Neuronal stem cell (in vitro differentiated cells): ENCODE results near the gene RILPL1.
"Not testable (repeated sequence)": the region's sequence is repeated elsewhere in the genome, so short reads cannot be mapped to it uniquely, and the experiment has no call there.

Experiments used
- DNase-seq: peaks from one replicate; pipeline ENCODE4 v3.0.0-alpha.2; 2013; ENCODE audit warnings: low spot score
- H2AFZ ChIP-seq: one replicate; pipeline ENCODE4 v1.6.1; 2013; ENCODE audit warnings: mild to moderate bottlenecking, low read length, inconsistent platforms
- H2AK5ac ChIP-seq: 2 replicates; pipeline ENCODE4 v1.6.1; 2013; ENCODE audit warnings: low read depth, mild to moderate bottlenecking, inconsistent platforms, low read length, moderate library complexity, mixed read lengths
- H2BK120ac ChIP-seq: 2 replicates; pipeline ENCODE4 v1.6.1; 2013; ENCODE audit warnings: low read depth, mild to moderate bottlenecking, inconsistent platforms, low read length, moderate library complexity, mixed read lengths
- H2BK12ac ChIP-seq: one replicate; pipeline ENCODE4 v1.6.1; 2013; ENCODE audit warnings: low read length, inconsistent platforms
- H2BK15ac ChIP-seq: 2 replicates; pipeline ENCODE4 v1.6.1; 2013; ENCODE audit warnings: mild to moderate bottlenecking, low read length, inconsistent platforms, mixed read lengths
- H2BK5ac ChIP-seq: one replicate; pipeline ENCODE4 v1.6.1; 2013; ENCODE audit warnings: inconsistent platforms, mild to moderate bottlenecking, low read length, moderate library complexity
- H3K14ac ChIP-seq: one replicate; pipeline ENCODE4 v1.6.1; 2013; ENCODE audit warnings: low read length, inconsistent platforms
- H3K18ac ChIP-seq: 2 replicates; pipeline ENCODE4 v1.6.1; 2013; ENCODE audit warnings: low read length, inconsistent platforms
- H3K23ac ChIP-seq: 2 replicates; pipeline ENCODE4 v1.6.1; 2013; ENCODE audit warnings: low read depth, mild to moderate bottlenecking, mixed read lengths, low read length, inconsistent platforms; ENCODE audit not compliant: poor library complexity
- H3K27ac ChIP-seq: replicated peaks from 3 replicates; pipeline ENCODE4 v1.5.1; 2013; ENCODE audit warnings: low read length, inconsistent platforms
- H3K27me3 ChIP-seq, 3 experiments: 2 replicates each; pipeline ENCODE4 v1.6.1; 2013; ENCODE audit warnings: low read length in 3 of 3, mild to moderate bottlenecking in 2 of 3, inconsistent platforms in 1 of 3, low read depth in 1 of 3, mixed read lengths in 1 of 3, moderate library complexity in 1 of 3; ENCODE audit not compliant: control insufficient read depth in 3 of 3, insufficient read depth in 3 of 3
- H3K36me3 ChIP-seq, 2 donors: replicated peaks in 1 of 2; 2 replicates each; pipeline ENCODE4 v1.6.1; 2013; ENCODE audit warnings: low read length in 2 of 2; ENCODE audit not compliant: control insufficient read depth in 2 of 2, insufficient read depth in 2 of 2
- H3K4ac ChIP-seq: 2 replicates; pipeline ENCODE4 v1.6.1; 2013; ENCODE audit warnings: inconsistent platforms, mild to moderate bottlenecking, low read length, moderate library complexity
- H3K4me1 ChIP-seq, 2 donors: 1 replicate in 1 of 2; 2 replicates in 1 of 2; pipeline ENCODE4 v1.6.1; 2013; ENCODE audit warnings: low read length in 2 of 2, low read depth in 1 of 2; ENCODE audit not compliant: control insufficient read depth in 2 of 2, insufficient read depth in 1 of 2
- H3K4me2 ChIP-seq: one replicate; pipeline ENCODE4 v1.6.1; 2013; ENCODE audit warnings: mild to moderate bottlenecking, low read length, inconsistent platforms; ENCODE audit not compliant: insufficient read depth, poor library complexity, severe bottlenecking
- H3K4me3 ChIP-seq, 2 donors: 2 replicates each; pipeline ENCODE4 v1.5.1; 2013; ENCODE audit warnings: low read length in 2 of 2, mild to moderate bottlenecking in 2 of 2, inconsistent platforms in 1 of 2, moderate library complexity in 1 of 2
- H3K79me1 ChIP-seq: one replicate; pipeline ENCODE4 v1.6.1; 2013; ENCODE audit warnings: low read depth, mild to moderate bottlenecking, inconsistent platforms, low read length, moderate library complexity
- H3K9ac ChIP-seq: one replicate; pipeline ENCODE4 v1.6.1; 2013; ENCODE audit warnings: mild to moderate bottlenecking, low read depth, low read length, inconsistent platforms; ENCODE audit not compliant: poor library complexity
- H3K9me3 ChIP-seq, 2 donors: replicated peaks in 1 of 2; 2 replicates each; pipeline versions ENCODE3 to v1.6.1; 2013; ENCODE audit warnings: low read length in 2 of 2, mild to moderate bottlenecking in 2 of 2, inconsistent platforms in 1 of 2, low read depth in 1 of 2, mixed read lengths in 1 of 2, moderate library complexity in 1 of 2; ENCODE audit not compliant: control insufficient read depth in 2 of 2, insufficient read depth in 1 of 2
- H4K8ac ChIP-seq: one replicate; pipeline ENCODE4 v1.6.1; 2013; ENCODE audit warnings: low read depth, mild to moderate bottlenecking, inconsistent platforms, low read length, moderate library complexity
- H4K91ac ChIP-seq: one replicate; pipeline ENCODE4 v1.6.1; 2013; ENCODE audit warnings: low read length, low read depth, mild to moderate bottlenecking, inconsistent platforms; ENCODE audit not compliant: poor library complexity
- WGBS, 2 donors: extraction: QIAGEN DNeasy Blood & Tissue Kit; methylation state at CpG; one replicate each; pipeline ENCODE4 v1.1.7; 2013; ENCODE audit warnings: missing lambda C conversion rate in 2 of 2, mixed read lengths in 1 of 2; ENCODE audit not compliant: insufficient read length in 2 of 2, insufficient replicate concordance in 1 of 2; ENCODE audit errors: extremely low coverage in 2 of 2; 5-methylcytosine and 5-hydroxymethylcytosine counted together

RILPL1 gene

DNA sequence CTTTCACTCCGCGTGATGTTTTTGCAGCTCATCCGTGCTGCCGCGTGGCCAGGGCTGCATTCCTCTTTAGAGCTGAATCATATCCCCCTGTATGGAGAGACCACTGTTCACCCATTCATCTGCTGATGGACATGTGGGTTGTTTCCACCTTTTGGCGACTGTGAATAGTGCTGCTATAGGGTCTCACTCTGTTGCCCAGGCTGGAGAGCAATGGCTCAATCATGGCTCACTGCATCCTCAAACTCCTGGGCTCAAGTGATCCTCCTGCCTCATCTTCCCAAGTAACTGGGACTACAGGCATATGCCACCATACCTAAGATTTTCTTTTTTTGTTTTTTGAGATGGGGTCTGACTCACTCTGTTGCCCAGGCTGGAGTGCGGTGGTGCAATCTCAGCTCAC lies 36.5 kb downstream of the RILPL1 start:
- no CpG with 5 or more reads among the region's 7 CpGs for WGBS, 2 donors
- Histone ChIP-seq H3K4me1 (peaks cover 3 to 5% of the 10 kb centered on the region in 2 donors), H3K27me3 (no peaks in the 10 kb centered on the region), H3K36me3 (peaks cover 17 to 40% of the 10 kb centered on the region in 2 donors), H3K4me3 (no peak overlapping the region), H3K4me2 (no peak overlapping the region), H3K9me3 (no peaks in the 10 kb centered on the region), H3K14ac (no peak overlapping the region), H2AFZ (no peak overlapping the region), H4K91ac (no peak overlapping the region), H4K8ac (no peak overlapping the region), H2BK5ac (no peak overlapping the region), H3K23ac (no peak overlapping the region), H2BK120ac (no peak overlapping the region), H2AK5ac (no peak overlapping the region), H3K79me1 (peaks cover 2% of the 10 kb centered on the region), H3K4ac (no peak overlapping the region), H2BK12ac (no peak overlapping the region), H3K27ac (no peak overlapping the region), H3K9ac (no peak overlapping the region), H2BK15ac (no peak overlapping the region), H3K18ac (no peak overlapping the region)
- DNase-seq = no peak

- no peaks in the 10 kb centered on the region for H3K27me3 ChIP-seq
- H3K4me3 ChIP-seq = no peak overlapping the region
- no peak overlapping the region for H4K8ac ChIP-seq
- H4K91ac ChIP-seq = no peak overlapping the region
- H2BK15ac ChIP-seq = peak overlapping the region; percentile 20
- H3K27ac ChIP-seq = no peak overlapping the region
- peaks cover 0 to 5% of the 10 kb centered on the region in 2 donors for H3K4me1 ChIP-seq
- H3K23ac ChIP-seq = peak overlapping the region; percentile 68
- no peak overlapping the region for H2AFZ ChIP-seq
- no peak overlapping the region for H2BK120ac ChIP-seq
- H3K4me2 ChIP-seq = no peak overlapping the region
- H3K36me3 ChIP-seq = peaks cover 20 to 41% of the 10 kb centered on the region in 2 donors
- H2AK5ac ChIP-seq = peak overlapping the region; percentile 49
- no peak overlapping the region for H2BK5ac ChIP-seq
- no peak overlapping the region for H3K9ac ChIP-seq
- no peak overlapping the region for H2BK12ac ChIP-seq
- no peak overlapping the region for H3K4ac ChIP-seq
- H3K79me1 ChIP-seq = peaks cover 7% of the 10 kb centered on the region
- no peaks in the 10 kb centered on the region for H3K9me3 ChIP-seq
- H3K18ac ChIP-seq = peak overlapping the region; percentile 62
- no peak overlapping the region for H3K14ac ChIP-seq
- no peak for DNase-seq
- no CpG with 5 or more reads among the region's 18 CpGs for WGBS, 2 donors
These were observed 39.2 kb downstream of the RILPL1 start for GRCh38 chr12:123494124-123494851.

DNA sequence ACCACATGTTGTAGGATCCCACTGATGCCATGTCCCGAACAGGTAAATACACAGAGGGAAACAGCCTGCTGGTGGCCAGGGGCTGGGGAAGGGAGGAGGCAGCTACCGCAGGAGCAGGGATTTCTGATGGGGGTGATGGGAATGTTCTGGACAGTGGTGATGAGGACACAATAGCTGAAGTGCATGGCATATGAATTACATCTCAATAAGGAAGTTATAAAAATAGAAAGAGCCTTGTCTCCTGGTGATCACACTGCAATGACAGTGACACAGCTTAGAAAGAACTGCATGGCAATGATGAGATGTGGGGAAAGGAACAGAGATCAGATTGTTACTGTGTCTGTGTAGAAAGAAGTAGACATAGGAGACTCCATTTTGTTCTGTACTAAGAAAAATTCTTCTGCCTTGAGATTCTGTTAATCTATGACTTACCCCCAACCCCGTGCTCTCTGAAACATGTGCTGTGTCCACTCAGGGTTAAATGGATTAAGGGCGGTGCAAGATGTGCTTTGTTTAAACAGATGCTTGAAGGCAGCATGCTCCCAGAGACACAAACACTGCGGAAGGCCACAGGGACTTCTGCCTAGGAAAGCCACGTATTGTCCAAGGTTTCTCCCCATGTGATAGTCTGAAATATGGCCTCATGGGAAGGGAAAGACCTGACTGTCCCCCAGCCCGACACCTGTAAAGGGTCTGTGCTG lies 41.0 kb downstream of the RILPL1 start:
- H3K4ac ChIP-seq, H2AFZ ChIP-seq, H3K79me1 ChIP-seq, H3K9ac ChIP-seq, H2AK5ac ChIP-seq, H2BK120ac ChIP-seq, H3K4me2 ChIP-seq, H2BK15ac ChIP-seq, DNase-seq, H3K27ac ChIP-seq, H4K91ac ChIP-seq, H3K27me3 ChIP-seq, H3K18ac ChIP-seq, H3K9me3 ChIP-seq, H3K23ac ChIP-seq, H4K8ac ChIP-seq, H3K4me3 ChIP-seq, H2BK5ac ChIP-seq, H3K14ac ChIP-seq, H2BK12ac ChIP-seq: not testable (repeated sequence)
- peaks cover 9 to 11% of the 10 kb centered on the region in 2 donors for H3K4me1 ChIP-seq
- H3K36me3 ChIP-seq = peaks cover 10 to 31% of the 10 kb centered on the region in 2 donors
- no CpG with 5 or more reads among the region's 7 CpGs for WGBS, 2 donors

DNA sequence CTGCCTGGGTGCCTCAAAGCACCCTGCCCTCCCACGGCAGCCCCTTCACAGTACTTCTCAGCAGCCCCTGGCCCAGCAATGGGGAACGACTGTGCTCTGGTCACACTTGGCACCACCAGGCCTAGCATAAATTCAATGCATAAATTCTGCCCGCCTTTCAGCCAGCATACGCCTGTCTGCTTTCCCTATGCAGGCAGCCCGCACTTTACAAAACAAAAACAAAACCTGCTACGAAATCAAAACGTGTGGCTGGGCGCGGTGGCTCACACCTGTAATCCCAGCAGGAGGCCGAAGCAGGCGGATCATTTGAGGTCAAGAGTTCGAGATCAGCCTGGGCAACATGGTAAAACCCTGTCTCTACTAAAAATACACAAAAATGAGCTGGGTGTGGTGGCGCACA lies 42.0 kb downstream of the RILPL1 start:
- Histone ChIP-seq H3K9ac (no peak overlapping the region), H3K79me1 (peaks cover 7% of the 10 kb centered on the region), H3K9me3 (no peaks in the 10 kb centered on the region), H3K23ac (peak overlapping the region; percentile 73), H3K18ac (peak overlapping the region; percentile 28), H3K4me1 (peaks cover 9 to 11% of the 10 kb centered on the region in 2 donors), H2BK12ac (peak overlapping the region; percentile 30), H4K8ac (no peak overlapping the region), H3K4me2 (no peak overlapping the region), H3K27me3 (no peaks in the 10 kb centered on the region), H3K36me3 (peaks cover 4 to 23% of the 10 kb centered on the region in 2 donors), H3K14ac (no peak overlapping the region), H2BK15ac (peak overlapping the region; percentile 58), H3K27ac (no peak overlapping the region), H4K91ac (no peak overlapping the region), H3K4me3 (no peak overlapping the region), H2AFZ (no peak overlapping the region), H2BK120ac (no peak overlapping the region), H2BK5ac (no peak overlapping the region), H2AK5ac (peak overlapping the region; percentile 88), H3K4ac (no peak overlapping the region)
- WGBS, 2 donors = no CpG with 5 or more reads among the region's 13 CpGs
- no peak for DNase-seq
